ENCODE data around the gene FOXD4L6. TPM values are rescaled to one million over a fixed set of nuclear protein-coding genes. Genes with fewer than 3 reads are reported as not detected.
"Not testable (repeated sequence)": the region's sequence is repeated elsewhere in the genome, so short reads cannot be mapped to it uniquely, and the experiment has no call there.

The FOXD4L6 gene
- total and polyA plus RNA-seq, 2 donors (not counting 1 experiment from before 2014, with no cell fraction given), result not detected

- H3K9ac ChIP-seq (ENCODE audit: low read length); H4K20me1 ChIP-seq (ENCODE audit: control insufficient read depth, insufficient read depth, low read length, poor library complexity, severe bottlenecking); H3K4me3 ChIP-seq (ENCODE audit: control extremely low read depth in 1 of 5, extremely low read depth in 1 of 5, insufficient read depth in 1 of 5, low read depth in 2 of 5, low read length in 4 of 5); H3K4me3 Mint-ChIP-seq; CTCF ChIA-PET; H3K9me3 Mint-ChIP-seq (ENCODE audit: insufficient read depth); POLR2A ChIA-PET; H3K36me3 ChIP-seq (replicated peaks in 1 of 2; ENCODE audit: control extremely low read depth in 1 of 2, control insufficient read depth in 1 of 2, extremely low read depth in 1 of 2, insufficient read depth in 2 of 2, low read length in 1 of 2); H3K79me2 ChIP-seq (ENCODE audit: control insufficient read depth, insufficient read depth, low read length); H3K4me2 ChIP-seq (replicated peaks; ENCODE audit: low read depth, low read length, poor library complexity, severe bottlenecking); H3K27ac Mint-ChIP-seq; intact Hi-C loops (cut with micrococcal nuclease); H2AFZ ChIP-seq (ENCODE audit: insufficient read depth, low read depth, low read length, poor library complexity, severe bottlenecking); H3K27me3 ChIP-seq (replicated peaks in 1 of 4; ENCODE audit: control extremely low read depth in 1 of 4, control insufficient read depth in 3 of 4, insufficient read depth in 4 of 4, low read length in 3 of 4); H3K27me3 Mint-ChIP-seq; H3K4me1 Mint-ChIP-seq; DNase-seq; ATAC-seq (ENCODE audit: low read depth); H3K4me1 ChIP-seq (ENCODE audit: control insufficient read depth in 2 of 2, insufficient read depth in 2 of 2, low read length in 2 of 2); H3K9me3 ChIP-seq (ENCODE audit: control extremely low read depth in 1 of 3, control insufficient read depth in 2 of 3, insufficient read depth in 1 of 3, low read length in 2 of 3); H3K27ac ChIP-seq (ENCODE audit: low read length in 2 of 2): not testable (repeated sequence)
- WGBS (ENCODE audit: insufficient coverage), result no CpG with 5 or more reads among the region's 45 CpGs
Observed at GRCh38 chr9:41126746-41127446, 1.6 kb downstream of the FOXD4L6 start.

- H3K4me2 ChIP-seq (replicated peaks; ENCODE audit: low read depth, low read length, poor library complexity, severe bottlenecking); intact Hi-C loops (cut with micrococcal nuclease); H3K4me3 Mint-ChIP-seq; CTCF ChIA-PET; H3K79me2 ChIP-seq (ENCODE audit: control insufficient read depth, insufficient read depth, low read length); H3K36me3 ChIP-seq (replicated peaks in 1 of 2; ENCODE audit: control extremely low read depth in 1 of 2, control insufficient read depth in 1 of 2, extremely low read depth in 1 of 2, insufficient read depth in 2 of 2, low read length in 1 of 2); H3K9me3 Mint-ChIP-seq (ENCODE audit: insufficient read depth); ATAC-seq (ENCODE audit: low read depth); H3K4me3 ChIP-seq (ENCODE audit: control extremely low read depth in 1 of 5, extremely low read depth in 1 of 5, insufficient read depth in 1 of 5, low read depth in 2 of 5, low read length in 4 of 5); H3K4me1 Mint-ChIP-seq; POLR2A ChIA-PET; H3K4me1 ChIP-seq (ENCODE audit: control insufficient read depth in 2 of 2, insufficient read depth in 2 of 2, low read length in 2 of 2); H2AFZ ChIP-seq (ENCODE audit: insufficient read depth, low read depth, low read length, poor library complexity, severe bottlenecking); H3K27me3 Mint-ChIP-seq; H3K9ac ChIP-seq (ENCODE audit: low read length); H3K27me3 ChIP-seq (replicated peaks in 1 of 4; ENCODE audit: control extremely low read depth in 1 of 4, control insufficient read depth in 3 of 4, insufficient read depth in 4 of 4, low read length in 3 of 4); H3K27ac Mint-ChIP-seq; DNase-seq; H4K20me1 ChIP-seq (ENCODE audit: control insufficient read depth, insufficient read depth, low read length, poor library complexity, severe bottlenecking); H3K27ac ChIP-seq (ENCODE audit: low read length in 2 of 2); H3K9me3 ChIP-seq (ENCODE audit: control extremely low read depth in 1 of 3, control insufficient read depth in 2 of 3, insufficient read depth in 1 of 3, low read length in 2 of 3): not testable (repeated sequence)
- no CpG with 5 or more reads among the region's 3 CpGs for WGBS (ENCODE audit: insufficient coverage)
Observed at GRCh38 chr9:41125936-41126335, 2.5 kb downstream of the FOXD4L6 start.

GRCh38 chr9:41125109-41125658, 3.3 kb downstream of the FOXD4L6 start:
- H3K9me3 ChIP-seq (ENCODE audit: control extremely low read depth in 1 of 3, control insufficient read depth in 2 of 3, insufficient read depth in 1 of 3, low read length in 2 of 3); H3K4me1 ChIP-seq (ENCODE audit: control insufficient read depth in 2 of 2, insufficient read depth in 2 of 2, low read length in 2 of 2); H2AFZ ChIP-seq (ENCODE audit: insufficient read depth, low read depth, low read length, poor library complexity, severe bottlenecking); POLR2A ChIA-PET; H3K4me3 ChIP-seq (ENCODE audit: control extremely low read depth in 1 of 5, extremely low read depth in 1 of 5, insufficient read depth in 1 of 5, low read depth in 2 of 5, low read length in 4 of 5); H3K4me1 Mint-ChIP-seq; H3K9me3 Mint-ChIP-seq (ENCODE audit: insufficient read depth); H3K27me3 ChIP-seq (replicated peaks in 1 of 4; ENCODE audit: control extremely low read depth in 1 of 4, control insufficient read depth in 3 of 4, insufficient read depth in 4 of 4, low read length in 3 of 4); H4K20me1 ChIP-seq (ENCODE audit: control insufficient read depth, insufficient read depth, low read length, poor library complexity, severe bottlenecking); H3K4me2 ChIP-seq (replicated peaks; ENCODE audit: low read depth, low read length, poor library complexity, severe bottlenecking); H3K79me2 ChIP-seq (ENCODE audit: control insufficient read depth, insufficient read depth, low read length); H3K4me3 Mint-ChIP-seq; DNase-seq; intact Hi-C loops (cut with micrococcal nuclease); H3K36me3 ChIP-seq (replicated peaks in 1 of 2; ENCODE audit: control extremely low read depth in 1 of 2, control insufficient read depth in 1 of 2, extremely low read depth in 1 of 2, insufficient read depth in 2 of 2, low read length in 1 of 2); H3K9ac ChIP-seq (ENCODE audit: low read length); H3K27ac Mint-ChIP-seq; H3K27me3 Mint-ChIP-seq; CTCF ChIA-PET; H3K27ac ChIP-seq (ENCODE audit: low read length in 2 of 2); ATAC-seq (ENCODE audit: low read depth): not testable (repeated sequence)
- no CpG with 5 or more reads among the region's 21 CpGs for WGBS (ENCODE audit: insufficient coverage)

Measured in B cell (primary cell).